HG03103 (cell line): ENCODE results near the gene AP3D1.

Experiments used
- ATAC-seq: cut with Tn5 transposase; IDR thresholded peaks from one replicate; pipeline ENCODE4 v1.9.1; 2021; ENCODE audit warnings: low read depth; ENCODE audit not compliant: unreplicated experiment

Gene AP3D1

DNA sequence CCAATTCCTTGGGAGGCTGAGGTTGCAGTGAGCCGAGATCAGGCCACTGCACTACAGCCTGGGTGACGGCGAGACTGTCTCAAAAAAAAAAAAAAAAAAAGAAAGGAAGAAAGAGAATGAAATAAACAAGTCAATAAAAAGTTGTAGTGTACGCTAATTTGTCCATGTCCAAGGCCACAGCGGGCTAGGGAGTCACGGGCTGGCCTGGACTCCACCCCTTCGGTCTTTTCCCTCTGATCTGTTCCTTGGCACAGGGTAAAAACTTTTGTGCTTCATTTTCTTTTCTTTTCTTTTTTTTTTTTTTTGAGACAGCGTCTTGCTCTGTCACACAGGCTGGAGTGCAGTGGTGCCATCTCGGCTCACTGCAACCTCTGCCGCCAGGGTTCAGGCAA lies 80.9 kb downstream of the AP3D1 start:
- ATAC-seq: no peak

DNA sequence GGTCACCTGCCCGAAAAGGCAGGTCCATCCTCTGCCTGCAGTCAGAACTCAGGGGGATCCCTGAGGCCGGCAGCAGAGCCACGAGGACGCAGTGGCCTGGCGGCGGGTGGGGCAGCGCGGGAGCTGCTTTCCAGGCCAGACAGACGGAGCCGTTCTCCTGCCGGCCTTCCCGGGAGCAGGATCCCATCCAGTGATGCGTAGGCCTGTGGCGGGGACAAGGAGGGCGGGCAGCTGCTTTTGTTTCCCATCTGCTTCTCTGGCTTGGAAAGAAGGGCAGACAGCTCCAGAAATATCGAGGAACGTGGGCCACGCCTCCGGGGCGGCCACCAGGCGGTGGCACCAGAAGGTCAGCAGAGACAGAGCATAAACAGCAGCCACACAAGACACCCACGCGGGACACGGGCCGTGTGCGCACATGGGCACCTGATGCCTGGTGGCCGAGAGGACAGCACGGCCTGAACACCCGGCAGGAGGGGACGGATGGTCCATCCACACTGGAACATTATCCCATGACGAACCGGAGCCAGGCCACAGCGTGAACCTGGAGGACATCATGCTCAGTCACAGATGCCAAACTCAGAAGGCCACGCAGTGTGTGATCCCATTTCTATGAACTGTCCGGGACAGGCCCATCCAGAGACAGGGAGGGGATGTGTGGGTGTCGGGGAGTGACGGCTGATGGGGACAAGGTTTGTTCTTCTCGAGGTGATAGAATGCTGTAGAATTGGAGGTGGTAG lies 86.4 kb downstream of the AP3D1 start:
- ATAC-seq: no peak

DNA sequence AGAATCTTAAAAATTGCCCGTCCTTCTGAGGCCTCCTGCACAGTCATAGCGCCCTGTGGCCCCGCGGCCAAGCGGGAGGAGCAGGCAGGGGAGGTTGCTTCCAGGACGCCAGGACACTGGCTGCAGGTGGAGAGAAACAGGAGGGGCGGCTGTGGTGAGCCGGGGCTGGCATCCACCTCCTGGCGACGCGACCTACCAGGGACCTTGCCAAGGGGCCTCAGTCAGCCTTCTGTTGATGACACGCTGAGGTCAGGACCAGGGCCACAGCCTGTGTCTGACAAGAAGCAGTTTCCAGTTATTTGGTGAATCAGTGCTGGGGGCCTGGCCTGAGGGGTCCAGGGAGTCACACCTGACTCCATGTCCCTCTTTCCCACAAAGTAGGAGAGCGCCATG lies 87.0 kb downstream of the AP3D1 start:
- no peak for ATAC-seq

DNA sequence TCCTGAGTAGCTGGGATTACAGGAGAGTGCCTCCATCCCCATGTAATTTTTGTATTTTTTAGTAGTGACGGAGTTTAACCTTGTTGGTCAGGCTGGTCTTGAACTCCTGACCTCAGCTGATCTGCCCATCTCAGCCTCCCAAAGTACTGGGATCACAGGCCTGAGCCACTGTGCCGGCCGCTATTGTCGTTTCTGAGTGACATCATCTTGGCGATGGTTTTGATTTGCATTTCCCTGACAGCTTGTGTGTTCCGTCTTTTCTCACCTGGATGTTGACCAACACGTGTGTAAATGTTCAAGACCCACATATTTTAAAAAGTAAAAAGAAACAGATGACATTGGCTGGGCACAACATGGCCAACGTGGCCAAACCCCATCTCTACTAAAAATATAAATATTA lies 87.5 kb downstream of the AP3D1 start:
- no peak for ATAC-seq

DNA sequence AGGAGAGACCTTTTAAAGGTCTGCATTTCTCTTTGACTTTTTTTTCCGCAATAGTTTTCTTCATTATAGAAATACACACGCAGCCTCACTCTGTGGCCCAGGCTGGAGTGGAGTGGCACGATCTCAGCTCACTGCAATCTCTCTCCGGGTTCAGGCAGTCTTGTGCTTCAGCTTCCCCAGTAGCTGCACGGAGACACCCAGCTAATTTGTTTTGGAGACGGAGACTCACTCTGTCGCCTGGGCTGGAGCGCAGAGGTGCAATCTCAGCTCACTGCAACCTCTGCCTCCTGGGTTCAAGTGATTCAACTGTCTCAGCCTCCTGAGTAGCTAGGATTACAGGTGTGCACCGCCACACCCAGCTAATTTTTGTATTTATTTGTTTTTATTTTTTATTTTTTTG lies 88.6 kb downstream of the AP3D1 start:
- ATAC-seq: no peak

DNA sequence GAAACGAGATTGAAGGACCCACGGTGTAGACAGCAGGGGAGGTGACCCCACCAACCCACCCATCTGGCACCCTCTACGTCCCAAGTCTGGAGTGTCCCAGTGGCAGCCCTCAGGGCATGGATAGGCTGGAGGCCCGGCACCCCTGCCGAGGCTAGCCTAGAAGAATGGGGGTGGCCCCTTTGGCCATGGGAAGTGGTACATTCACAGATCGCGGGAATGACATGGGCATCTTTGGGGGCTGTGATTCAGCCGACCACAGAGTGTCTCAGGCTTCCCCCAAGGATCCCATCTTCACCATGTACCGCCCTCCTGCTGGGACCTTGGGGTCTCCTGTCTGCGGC lies 89.0 kb downstream of the AP3D1 start:
- no peak for ATAC-seq

DNA sequence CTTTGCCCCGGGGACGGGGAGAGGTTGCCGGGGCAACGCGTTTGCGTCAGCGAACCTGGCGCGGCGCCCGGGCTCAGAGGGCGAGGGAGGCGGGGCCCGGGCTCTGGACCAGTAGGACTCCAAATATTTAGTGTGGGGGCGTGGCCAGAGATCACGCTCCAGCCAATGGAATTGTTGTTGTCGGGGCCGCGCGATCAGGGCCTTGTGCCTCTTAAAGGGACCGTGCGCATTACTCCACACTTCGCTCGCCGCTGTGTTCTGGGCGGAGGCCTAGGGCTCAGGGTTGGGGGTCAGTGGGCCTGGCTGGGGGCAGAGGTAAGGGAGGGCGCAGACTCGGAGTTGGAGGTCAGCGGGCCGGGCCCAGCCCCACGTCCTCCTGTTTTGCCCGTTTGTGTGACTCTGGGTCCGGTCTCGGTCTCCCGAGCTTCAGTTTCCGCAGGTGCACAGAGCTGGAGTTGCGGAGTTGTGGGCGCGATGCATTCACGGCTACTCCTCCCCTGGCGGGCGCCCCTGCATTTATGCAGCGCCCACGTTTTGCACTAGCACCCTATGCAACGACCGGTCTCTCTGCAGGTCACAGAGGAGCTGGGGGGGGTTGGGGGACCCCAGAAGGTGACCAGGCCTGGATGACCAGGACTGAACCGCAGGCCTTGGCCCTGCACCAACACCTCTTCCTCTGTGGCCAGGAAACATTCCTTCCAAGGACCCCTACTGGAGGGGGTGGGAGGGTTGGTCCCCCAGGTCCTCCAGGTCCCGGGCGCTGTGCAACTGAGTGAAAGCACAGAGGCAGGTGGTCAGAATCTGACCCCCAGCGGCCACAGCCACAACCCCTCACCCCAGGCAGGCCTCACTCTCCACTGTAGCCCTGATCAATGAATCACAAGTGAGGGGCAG lies 89.6 kb downstream of the AP3D1 start:
- ATAC-seq: peak; percentile 76

DNA sequence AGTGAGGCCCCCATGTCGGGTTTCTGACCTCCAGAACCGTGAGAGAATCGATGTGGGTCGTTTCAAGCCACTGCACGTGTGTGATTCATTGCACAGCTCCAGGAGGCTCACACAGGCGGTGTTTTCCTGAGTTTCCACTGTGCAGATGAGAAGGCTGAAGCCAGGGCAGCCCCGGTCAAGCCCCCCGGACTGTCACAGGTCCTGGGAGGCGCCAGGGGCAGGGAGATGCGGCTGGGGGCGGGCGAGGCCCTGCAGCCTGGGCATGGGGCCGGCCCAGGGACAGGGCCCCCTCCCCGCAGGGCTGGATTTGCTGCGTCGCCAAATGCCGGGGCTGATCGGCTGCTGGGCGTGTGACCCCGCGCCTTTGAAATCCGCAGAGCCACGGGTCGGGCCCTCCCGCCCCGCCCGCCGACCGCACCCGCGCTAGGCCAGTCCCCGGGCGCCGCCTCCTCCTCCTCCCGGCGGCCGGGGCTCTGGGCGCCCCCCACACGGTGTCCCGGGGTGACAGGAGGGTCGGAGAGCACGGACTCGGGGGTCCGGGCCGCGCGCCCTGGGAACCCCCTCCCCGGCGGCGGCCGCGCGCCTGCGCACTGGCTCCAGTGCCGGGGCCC lies 90.4 kb downstream of the AP3D1 start:
- ATAC-seq: peak; percentile 17

DNA sequence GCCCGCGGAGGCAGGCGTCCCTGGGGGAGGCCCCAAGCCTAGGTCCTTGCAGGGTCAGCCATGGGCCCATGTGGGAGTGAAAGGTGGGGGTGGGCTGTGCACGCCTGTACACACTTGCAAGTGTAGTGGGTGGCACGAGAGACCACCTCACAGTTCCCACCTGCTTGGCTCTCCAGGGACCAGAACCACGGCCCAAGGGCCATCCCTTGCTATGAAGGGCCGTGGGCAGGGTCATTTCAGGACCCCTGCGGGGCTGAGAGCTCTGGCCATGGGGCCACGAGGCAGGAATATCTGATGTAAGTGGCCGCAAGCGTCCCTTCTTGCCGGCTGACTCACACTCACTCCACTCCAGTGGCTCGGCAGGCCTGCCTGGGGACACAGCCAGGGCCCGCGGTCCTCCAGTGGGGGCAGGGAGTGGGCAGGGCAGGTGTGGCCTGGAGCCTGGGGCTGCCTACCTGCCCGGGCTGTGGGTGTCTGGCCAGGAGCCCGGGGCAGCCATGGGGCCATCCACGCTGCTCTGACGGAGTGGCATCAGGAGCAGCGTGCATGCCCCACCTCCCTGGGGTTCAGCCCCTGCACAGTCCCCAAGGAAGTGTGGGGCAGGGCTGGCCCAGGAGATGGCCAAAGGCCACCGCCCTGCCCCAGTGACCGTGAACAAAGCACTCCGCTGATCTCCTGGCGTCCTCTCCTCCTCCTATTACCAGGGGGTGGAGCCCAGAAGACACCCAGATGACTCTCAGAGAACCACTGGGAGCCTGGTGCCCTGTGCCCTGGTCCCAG lies 91.8 kb downstream of the AP3D1 start:
- no peak for ATAC-seq

DNA sequence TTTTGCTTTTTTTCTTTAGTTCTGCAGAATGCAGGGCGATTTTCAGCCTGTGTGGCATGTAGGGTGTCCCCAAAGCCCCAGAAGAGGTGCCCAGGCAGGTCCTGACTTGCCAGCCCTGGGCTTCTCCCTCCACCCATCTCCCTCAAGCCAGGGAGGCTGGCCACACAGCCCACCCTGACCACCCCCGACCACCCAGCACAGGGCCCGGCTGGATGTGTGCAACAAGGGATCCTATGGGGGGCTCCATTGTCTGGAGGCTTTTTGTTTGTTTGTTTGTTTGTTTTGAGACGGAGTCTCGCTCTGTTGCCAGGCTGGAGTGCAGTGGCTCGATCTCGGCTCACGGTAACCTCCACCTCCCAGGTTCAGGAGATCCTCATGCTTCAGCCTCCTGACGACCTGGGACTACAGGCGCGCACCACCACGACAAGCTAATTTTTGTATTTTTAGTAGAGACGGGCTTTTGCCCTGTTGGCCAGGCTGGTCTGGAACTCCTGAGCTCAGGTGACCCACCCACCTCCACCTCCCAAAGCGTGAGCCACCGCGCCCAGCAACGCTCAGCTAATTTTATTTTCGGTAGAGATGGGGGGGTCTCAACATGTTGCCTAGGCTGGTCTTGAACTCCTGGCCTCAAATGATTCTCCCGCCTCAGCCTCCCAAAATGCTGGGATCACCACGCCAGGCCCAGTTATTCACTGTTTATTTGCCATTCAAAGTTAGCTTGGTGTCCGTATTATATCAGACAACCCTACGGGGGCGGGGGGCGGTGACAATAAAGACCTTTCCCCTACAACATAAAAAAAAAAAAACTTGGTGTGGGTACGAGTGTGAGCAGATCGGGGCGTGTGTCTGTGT lies 92.6 kb downstream of the AP3D1 start:
- ATAC-seq: no peak

DNA sequence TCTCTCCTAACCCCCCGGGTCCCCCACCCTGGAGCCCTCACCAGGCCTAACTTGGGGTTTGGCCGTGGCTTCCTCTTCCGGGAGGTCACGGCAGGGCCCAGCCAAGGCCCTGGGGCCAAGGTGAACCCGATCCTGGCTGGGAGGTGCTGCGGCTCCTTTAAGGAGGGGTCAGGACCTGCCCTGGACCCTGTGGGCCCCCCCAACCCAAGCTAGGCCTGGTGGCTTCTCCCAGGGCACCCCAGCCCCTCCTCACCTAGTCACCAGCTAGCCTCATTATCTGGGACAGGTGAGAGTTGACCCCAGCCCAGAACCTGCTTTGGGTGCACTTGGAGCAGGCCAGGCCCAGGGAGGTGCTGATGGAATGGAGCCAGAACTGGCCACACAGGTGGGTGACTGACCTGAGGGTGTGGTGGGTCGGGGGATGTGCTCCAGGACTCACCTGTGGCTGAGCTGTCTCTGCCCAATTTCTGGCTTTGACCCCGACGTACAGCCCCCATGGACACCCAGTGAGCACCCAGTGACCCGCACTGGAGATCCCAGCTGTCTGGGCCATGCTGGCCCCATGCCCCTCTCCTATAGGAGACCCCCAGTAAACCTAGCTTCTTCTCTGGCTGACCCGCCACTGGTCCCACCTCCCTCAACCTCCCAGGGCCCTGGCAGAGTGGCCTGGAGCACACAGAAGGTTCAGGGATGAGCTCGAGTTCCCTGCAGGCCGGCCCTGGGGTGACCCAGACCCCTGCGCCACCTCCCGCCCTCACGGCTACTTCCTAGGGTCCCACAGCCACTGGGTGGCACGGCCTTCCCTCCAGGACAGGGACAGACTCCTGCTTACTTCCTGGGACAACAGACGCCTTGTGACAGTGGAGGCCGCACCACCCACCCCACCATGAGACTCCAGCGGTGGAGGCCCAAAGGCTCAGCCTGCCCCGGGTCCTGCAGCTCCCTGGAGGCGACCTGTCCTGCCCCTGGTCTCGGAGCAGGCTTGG lies 93.6 kb downstream of the AP3D1 start:
- no peak for ATAC-seq

DNA sequence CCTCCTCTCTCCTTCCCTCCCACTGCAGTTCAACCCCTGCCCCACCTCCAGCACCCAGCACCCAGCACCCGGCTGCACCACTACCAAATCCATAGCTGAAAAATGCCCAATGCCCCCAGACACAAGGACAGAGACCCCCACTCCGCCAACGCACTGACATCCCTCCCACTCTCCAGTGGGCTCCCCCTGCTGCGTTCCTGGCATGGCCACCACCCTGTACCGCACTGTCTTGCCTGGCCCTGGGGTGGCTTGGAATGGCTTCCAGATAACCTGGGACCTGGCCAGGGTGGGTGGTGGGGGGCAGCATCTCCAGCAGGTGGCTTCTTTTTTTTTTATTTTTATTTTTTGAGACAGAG lies 94.6 kb downstream of the AP3D1 start:
- no peak for ATAC-seq

DNA sequence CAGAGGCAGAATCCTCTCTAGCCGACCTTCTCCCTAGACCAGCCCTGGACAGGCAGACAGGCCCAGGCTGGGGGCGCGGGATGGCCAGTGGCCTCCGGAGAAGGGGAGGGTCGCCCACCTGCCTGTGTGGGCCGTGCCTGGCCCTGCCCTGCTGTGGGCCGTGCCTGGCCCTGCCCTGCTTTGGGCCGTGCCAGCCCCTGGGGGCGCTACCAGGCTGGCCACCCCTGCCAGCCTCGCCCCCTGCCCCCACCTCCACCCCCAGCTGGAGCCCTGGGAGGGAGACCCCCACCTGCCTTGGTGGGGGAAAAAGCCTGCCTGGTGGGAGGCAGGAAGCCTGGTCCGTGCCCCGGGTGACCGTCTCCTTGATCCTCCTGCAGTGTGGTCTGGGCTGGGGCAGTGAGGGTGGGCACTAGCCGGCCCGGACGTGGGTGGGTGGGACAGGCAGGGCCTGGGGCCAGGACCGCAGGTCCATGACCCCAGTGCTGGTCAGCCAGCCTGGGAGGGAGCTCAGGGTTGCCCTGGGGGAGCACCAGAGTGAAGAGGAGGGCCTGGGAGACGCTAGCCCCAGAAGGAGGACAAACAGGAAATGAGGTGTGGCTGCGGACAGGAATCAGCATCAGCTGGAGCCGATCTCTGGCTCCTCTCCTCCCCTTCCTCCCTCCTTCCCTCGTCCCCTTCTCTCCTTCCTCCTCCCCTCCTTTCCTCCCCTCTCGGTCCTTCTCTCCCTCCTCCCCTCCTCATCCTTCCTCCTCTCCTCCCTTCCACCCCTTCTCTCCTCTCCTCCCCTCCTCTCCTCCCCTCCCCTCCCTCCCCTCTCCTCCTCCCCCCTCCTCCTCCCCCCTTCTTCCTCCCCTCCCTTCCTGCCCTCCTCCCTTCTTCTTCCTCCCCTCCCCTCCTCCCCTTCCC lies 95.2 kb downstream of the AP3D1 start:
- no peak for ATAC-seq

DNA sequence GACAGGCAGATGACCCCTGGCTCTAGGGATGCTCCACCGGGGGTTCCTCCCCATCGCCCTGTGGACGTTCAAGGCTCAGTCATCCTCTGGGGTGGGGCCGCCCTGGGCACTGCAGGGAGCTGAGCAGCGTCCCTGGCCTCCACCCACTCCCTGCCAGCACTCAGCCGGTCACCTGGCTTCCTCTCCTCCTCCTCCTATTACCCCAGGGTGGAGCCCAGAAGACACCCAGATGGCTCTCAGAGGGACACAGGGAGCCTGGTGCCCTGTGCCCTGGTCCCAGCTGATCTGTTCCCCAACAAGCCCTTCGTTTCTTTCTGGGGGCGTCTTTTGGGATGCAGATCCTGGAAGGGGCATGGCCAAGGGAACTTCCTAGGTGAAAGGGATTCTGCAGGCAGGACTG lies 96.6 kb downstream of the AP3D1 start:
- ATAC-seq: no peak

DNA sequence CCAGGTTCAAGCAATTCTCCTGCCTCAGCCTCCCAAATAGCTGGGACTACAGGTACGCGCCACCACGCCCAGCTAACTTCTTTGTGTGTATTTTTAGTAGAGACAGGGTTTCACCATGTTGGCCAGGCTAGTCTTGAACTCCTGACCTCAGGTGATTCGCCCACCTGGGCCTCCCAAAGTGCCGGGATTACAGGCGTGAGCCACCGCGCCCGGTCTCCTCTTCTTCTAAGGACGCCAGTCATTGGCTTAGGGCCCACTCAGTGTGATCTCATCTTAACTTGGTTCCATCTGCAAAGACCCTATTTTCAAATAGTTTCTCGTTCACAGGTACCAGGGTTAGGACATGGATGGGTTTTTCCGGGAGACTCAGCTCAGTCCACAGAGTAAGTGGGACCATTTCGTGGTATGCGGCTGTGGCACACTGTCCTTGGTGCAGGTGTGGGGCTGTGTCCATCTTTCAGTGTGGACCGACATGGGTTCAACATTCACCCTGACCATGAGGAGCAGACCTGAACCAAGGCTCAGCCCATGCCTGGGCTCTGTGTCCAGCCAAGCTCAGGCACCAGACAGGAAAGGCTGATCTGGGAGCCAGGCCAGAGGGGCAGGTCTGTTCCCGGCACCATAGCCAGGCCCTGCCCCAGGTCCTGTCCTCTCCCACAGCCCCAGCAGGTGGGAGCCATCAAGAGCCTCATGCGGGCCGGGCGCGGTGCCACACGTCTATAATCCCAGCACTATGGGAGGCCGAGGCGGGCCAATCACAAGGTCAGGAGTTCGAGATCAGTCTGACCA lies 97.6 kb downstream of the AP3D1 start:
- no peak for ATAC-seq

DNA sequence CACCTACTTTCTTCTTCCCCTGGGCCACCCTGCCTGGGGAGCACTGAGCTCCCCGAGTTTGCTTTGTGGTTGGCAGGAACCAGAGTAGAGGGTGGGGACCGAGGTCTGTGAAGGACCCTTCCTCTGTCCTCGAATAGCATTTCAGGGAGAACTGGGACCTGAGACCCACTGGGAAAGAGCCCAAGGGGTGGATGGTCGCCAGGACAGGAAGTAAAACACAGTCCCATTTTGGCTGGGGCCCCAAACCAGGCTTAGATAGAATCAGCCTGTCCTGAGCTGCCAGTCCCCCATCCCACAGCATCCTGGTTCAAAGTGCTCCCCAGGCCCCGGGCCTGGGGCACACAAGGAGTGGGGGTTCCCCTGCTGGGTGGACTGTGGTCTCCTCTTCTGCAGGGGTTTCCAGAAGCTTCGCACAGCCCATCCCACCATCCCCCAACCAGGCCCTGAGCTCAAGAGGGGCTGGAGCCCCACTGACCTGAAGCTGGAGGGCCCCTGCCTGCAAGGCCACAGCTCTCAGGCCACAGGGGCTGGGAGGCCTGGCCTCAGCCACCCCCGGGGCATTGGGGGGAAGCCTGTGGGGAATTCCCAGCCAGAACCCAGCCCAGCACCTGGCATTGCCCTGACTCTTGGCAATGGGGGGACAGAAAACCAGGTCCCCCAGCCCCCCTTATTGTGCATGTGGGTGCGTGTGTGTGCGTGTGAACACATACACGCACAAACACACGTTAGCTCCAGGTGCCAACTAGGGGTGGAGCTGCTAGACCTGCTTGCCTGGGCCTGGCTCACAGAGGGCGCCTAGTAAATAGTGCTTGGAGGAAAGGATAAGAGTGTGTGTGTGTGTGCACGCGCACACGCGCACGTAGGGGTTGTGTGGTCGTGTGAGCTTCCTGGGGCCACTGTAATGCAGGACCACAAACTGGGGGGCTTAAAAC lies 99.3 kb downstream of the AP3D1 start:
- no peak for ATAC-seq
